Superior temporal gyrus (tissue), 1 donor: Measurements from ENCODE around the gene NUCB2.

ENCODE experiments used
- DNase-seq: peaks from one replicate; pipeline ENCODE4 v3.0.0-alpha.2; 2016; ENCODE audit errors: extremely low spot score

Gene NUCB2

DNA sequence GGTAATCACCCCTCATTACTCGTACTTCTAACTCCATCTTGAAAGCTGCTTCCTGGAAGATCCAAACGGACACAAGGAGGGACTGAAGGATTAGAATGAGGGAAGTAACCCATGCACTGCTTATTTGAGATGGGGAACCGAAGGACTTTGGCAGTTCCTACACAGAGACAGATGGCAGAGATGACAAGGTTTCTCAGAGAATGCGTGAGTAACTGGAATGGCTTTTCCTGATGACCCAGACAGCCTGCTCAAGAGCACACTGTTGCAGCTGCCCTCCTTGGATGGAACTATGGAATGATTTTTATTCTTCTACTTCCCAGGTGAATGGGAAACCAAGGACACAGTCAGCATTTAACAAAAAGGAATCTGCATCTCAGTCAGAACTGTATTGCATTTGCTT, 104.6 kb downstream of the NUCB2 start:
- DNase-seq, result no peak
